Peyer's patch (tissue), 4 donors: Measurements from ENCODE around the gene ZNF101. TPM values are rescaled to one million over a fixed set of nuclear protein-coding genes. Genes with fewer than 3 reads are reported as not detected.

Experiments
- DNase-seq, 3 donors: peaks; one replicate each; pipeline ENCODE4 v3.0.0-alpha.2; 2017 to 2019
- H3K27ac ChIP-seq, 4 donors: fragments of 200-600 bp; sonication (generic); one replicate each; pipeline ENCODE4 v1.5.1; 2016 to 2019
- H3K27me3 ChIP-seq, 2 donors: fragments of 200-600 bp; sonication (generic); one replicate each; pipeline ENCODE4 v1.5.1; 2019
- H3K36me3 ChIP-seq, 3 donors: fragments of 200-600 bp; sonication (generic); one replicate each; pipeline ENCODE4 v1.5.1; 2016 to 2019
- H3K4me1 ChIP-seq, 4 donors: fragments of 200-600 bp; sonication (generic); one replicate each; pipeline ENCODE4 v1.5.1; 2016 to 2019
- H3K4me3 ChIP-seq, 4 donors: fragments of 200-600 bp; sonication (generic); 1 replicate in 3 of 4; 2 replicates in 1 of 4; pipeline ENCODE4 v1.5.1; 2016 to 2019; ENCODE audit warnings: mild to moderate bottlenecking in 1 of 4
- H3K9me3 ChIP-seq, 4 donors: fragments of 200-600 bp; sonication (generic); one replicate each; pipeline ENCODE4 v1.5.1; 2016 to 2019; ENCODE audit warnings: mild to moderate bottlenecking in 1 of 4
- POLR2A ChIP-seq, 2 donors: fragments of 450-650 bp; IDR thresholded peaks; one replicate each; pipeline ENCODE4 v1.5.1; 2017; ENCODE audit warnings: antibody characterized with exemption in 2 of 2, mild to moderate bottlenecking in 2 of 2, moderate library complexity in 2 of 2
- total RNA-seq, 4 donors: library from RNA; depleted of rRNA; stranded (reverse); fragments of >200 nt; gene quantifications; one replicate each; pipeline ENCODE4 v1.1.0, GENCODE V29; 2016
- TF ChIP-seq, protein P1 (sequence below), 6 experiments: fragments of 450-650 bp in 4 of 6; fragments of 200-600 bp in 2 of 6; sonication (generic) in 1 of 6; IDR thresholded peaks; one replicate each; pipeline ENCODE4 v1.5.1; 2017 to 2019; ENCODE audit warnings: antibody characterized with exemption in 6 of 6, mild to moderate bottlenecking in 3 of 6, moderate library complexity in 1 of 6

ZNF101 gene
- total RNA-seq, 4 donors from 2014 or later = 10.1 to 52.8 (median 15.8) TPM

GRCh38 chr19:19644054-19644388, 24.6 kb upstream of the ZNF101 start:
- H3K36me3 ChIP-seq = peaks cover 0 to 38% (median 0%) of the 10 kb centered on the region in 3 donors

GRCh38 chr19:19645233-19645870, 23.3 kb upstream of the ZNF101 start:
- no peak for TF ChIP-seq POLR2A (IDR thresholded peaks at IDR 0.05)
- TF ChIP-seq, protein P1, sequence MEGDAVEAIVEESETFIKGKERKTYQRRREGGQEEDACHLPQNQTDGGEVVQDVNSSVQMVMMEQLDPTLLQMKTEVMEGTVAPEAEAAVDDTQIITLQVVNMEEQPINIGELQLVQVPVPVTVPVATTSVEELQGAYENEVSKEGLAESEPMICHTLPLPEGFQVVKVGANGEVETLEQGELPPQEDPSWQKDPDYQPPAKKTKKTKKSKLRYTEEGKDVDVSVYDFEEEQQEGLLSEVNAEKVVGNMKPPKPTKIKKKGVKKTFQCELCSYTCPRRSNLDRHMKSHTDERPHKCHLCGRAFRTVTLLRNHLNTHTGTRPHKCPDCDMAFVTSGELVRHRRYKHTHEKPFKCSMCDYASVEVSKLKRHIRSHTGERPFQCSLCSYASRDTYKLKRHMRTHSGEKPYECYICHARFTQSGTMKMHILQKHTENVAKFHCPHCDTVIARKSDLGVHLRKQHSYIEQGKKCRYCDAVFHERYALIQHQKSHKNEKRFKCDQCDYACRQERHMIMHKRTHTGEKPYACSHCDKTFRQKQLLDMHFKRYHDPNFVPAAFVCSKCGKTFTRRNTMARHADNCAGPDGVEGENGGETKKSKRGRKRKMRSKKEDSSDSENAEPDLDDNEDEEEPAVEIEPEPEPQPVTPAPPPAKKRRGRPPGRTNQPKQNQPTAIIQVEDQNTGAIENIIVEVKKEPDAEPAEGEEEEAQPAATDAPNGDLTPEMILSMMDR (IDR thresholded peaks at IDR 0.05) = no peak
- H3K4me3 ChIP-seq = no peak overlapping the region

More at GRCh38 chr19:19644054-19644388, 24.6 kb upstream of the ZNF101 start:
- Histone ChIP-seq H3K4me3 (peak overlapping the region; percentile 83 to 92 (median 90)), H3K27me3 (no peaks in the 10 kb centered on the region), H3K9me3 (no peaks in the 10 kb centered on the region), H3K27ac (peak overlapping the region; percentile 82 to 97 (median 90)), H3K4me1 (peaks cover 0 to 7% (median 3%) of the 10 kb centered on the region in 4 donors)
- TF ChIP-seq POLR2A (IDR thresholded peaks at IDR 0.05) = no peak
- TF ChIP-seq, protein P1 (IDR thresholded peaks at IDR 0.05) = no peak
- no peak for DNase-seq

DNA sequence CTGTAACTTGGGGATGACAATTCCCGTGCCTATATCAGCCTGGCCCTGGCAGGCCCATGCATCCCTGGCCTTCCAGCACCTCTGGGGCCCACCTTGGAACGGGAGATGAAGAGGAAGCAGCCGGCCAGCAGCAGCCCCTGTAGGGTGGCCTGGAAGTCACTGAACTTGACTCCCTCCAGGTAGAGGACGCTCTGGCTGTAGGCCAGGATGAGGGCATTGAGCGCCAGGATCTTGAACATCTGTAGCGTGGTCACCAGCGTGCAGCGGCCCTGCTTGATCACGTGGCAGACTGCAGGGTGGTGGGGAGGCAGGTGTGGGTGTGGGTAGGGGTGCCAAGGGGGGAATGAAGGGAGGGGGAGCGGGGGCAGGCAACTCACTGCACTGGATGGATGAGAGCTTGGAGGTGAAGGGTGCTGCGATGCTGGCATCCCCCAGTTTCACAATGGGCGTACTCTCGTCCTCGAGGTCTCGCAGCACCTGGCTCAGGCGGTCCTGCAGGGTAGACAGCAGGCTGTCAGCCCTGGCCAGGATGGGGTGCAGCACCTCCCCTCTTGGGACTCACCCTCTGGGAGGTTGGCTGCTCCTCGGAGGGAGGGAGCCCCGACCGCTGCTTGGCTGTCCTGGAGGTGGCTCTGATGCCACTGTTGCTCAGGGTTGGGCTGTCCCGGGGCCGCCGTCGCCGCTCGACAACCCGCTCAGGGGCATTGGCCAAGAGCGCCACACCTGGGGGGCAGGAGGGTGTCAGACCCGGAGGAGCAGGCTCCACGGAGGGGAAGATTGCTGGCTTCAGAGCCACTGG, 21.4 kb upstream of the ZNF101 start:
- Histone ChIP-seq H3K36me3 (peaks cover 0 to 65% (median 0%) of the 10 kb centered on the region in 3 donors), H3K4me3 (no peak overlapping the region), H3K27me3 (no peaks in the 10 kb centered on the region), H3K4me1 (peaks cover 0 to 6% (median under 1%) of the 10 kb centered on the region in 4 donors), H3K9me3 (no peaks in the 10 kb centered on the region), H3K27ac (no peak overlapping the region)
- no peak for DNase-seq
- no peak for TF ChIP-seq POLR2A (IDR thresholded peaks at IDR 0.05)
- TF ChIP-seq, protein P1 (IDR thresholded peaks at IDR 0.05) = no peak

More at GRCh38 chr19:19645233-19645870, 23.3 kb upstream of the ZNF101 start:
- Histone ChIP-seq H3K4me1 (peaks cover 0 to 7% (median 3%) of the 10 kb centered on the region in 4 donors), H3K9me3 (no peaks in the 10 kb centered on the region), H3K27me3 (no peaks in the 10 kb centered on the region), H3K27ac (no peak overlapping the region), H3K36me3 (peaks cover 0 to 46% (median 0%) of the 10 kb centered on the region in 3 donors)
- DNase-seq = no peak

- no peak for DNase-seq
- Histone ChIP-seq H3K4me3 (no peak overlapping the region), H3K27me3 (no peaks in the 10 kb centered on the region), H3K36me3 (peaks cover 0 to 84% (median 0%) of the 10 kb centered on the region in 3 donors), H3K27ac (no peak overlapping the region), H3K4me1 (no peaks in the 10 kb centered on the region), H3K9me3 (no peaks in the 10 kb centered on the region)
- no peak for TF ChIP-seq POLR2A (IDR thresholded peaks at IDR 0.05)
- TF ChIP-seq, protein P1 (IDR thresholded peaks at IDR 0.05) = no peak
These were observed 19.5 kb upstream of the ZNF101 start for GRCh38 chr19:19649155-19649554.

DNA sequence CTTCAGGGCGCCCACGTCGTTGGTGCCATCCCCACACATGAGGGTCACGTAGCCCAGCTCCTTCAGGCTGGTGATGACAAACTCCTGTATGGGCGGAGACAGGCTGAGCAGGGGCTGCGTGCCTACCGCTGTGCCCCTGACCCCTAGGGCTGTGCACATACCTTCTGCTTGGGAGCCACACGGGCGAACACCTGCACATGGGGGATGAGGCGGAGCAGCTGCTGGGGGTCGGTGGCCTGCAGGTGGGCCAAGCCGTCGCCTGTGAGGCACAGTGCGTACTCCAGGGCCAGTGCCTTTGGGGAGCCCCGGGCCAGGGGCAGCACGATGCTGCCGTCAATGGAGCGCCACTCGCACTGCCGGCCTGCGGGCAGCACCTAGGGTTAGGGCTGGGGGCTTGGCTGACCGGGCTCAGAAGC, 19.1 kb upstream of the ZNF101 start:
- TF ChIP-seq, protein P1 (IDR thresholded peaks at IDR 0.05) = no peak
- no peak for TF ChIP-seq POLR2A (IDR thresholded peaks at IDR 0.05)
- no peak for DNase-seq
- H3K4me1 ChIP-seq = no peaks in the 10 kb centered on the region
- no peak overlapping the region for H3K27ac ChIP-seq
- H3K4me3 ChIP-seq = no peak overlapping the region
- H3K27me3 ChIP-seq = no peaks in the 10 kb centered on the region
- H3K36me3 ChIP-seq = peaks cover 0 to 88% (median 0%) of the 10 kb centered on the region in 3 donors
- no peaks in the 10 kb centered on the region for H3K9me3 ChIP-seq
